Epithelial cell of esophagus (primary cell): ENCODE measurements around the gene PPM1E.
A peak's percentile ranks its signal among the peaks of the same experiment; 100 is the strongest.

Source experiments
- DNase-seq: peaks from one replicate; pipeline ENCODE4 v3.0.0; 2010; ENCODE audit warnings: low read depth
- H3K4me3 ChIP-seq: 2 replicates; pipeline ENCODE4 v1.5.1; 2011; ENCODE audit warnings: mild to moderate bottlenecking, low read length, control low read depth
- TF ChIP-seq, protein P1 (sequence below): IDR thresholded peaks from 2 replicates; pipeline ENCODE4 v1.5.1; 2011; ENCODE audit warnings: low read depth, mild to moderate bottlenecking, low read length, control low read depth, inconsistent platforms; ENCODE audit not compliant: insufficient read depth; ENCODE audit errors: missing control alignments

Gene PPM1E

DNA sequence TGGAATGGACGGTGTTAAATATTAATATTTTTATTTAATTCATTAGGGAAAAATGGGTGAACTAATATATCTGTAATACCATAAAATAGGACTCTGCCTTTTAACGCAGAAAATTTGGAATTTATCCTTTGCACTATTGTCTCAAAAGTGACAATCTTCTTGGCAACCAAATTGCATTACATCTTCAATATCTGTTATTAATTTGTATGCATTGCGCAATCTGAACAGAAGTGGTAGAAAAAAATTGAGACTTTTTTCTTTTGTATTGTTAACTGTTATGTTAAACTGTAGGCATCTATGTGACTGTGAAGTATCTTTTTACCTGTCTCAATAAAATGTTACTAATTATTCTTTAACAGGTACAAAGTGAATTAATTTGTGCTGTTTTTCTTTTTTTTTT is 55.6 kb downstream of the PPM1E start:
- no peak for DNase-seq
- H3K4me3 ChIP-seq, result no peak overlapping the region
- TF ChIP-seq, protein P1, sequence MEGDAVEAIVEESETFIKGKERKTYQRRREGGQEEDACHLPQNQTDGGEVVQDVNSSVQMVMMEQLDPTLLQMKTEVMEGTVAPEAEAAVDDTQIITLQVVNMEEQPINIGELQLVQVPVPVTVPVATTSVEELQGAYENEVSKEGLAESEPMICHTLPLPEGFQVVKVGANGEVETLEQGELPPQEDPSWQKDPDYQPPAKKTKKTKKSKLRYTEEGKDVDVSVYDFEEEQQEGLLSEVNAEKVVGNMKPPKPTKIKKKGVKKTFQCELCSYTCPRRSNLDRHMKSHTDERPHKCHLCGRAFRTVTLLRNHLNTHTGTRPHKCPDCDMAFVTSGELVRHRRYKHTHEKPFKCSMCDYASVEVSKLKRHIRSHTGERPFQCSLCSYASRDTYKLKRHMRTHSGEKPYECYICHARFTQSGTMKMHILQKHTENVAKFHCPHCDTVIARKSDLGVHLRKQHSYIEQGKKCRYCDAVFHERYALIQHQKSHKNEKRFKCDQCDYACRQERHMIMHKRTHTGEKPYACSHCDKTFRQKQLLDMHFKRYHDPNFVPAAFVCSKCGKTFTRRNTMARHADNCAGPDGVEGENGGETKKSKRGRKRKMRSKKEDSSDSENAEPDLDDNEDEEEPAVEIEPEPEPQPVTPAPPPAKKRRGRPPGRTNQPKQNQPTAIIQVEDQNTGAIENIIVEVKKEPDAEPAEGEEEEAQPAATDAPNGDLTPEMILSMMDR, result no peak

GRCh38 chr17:58813712-58814111 is 58.1 kb downstream of the PPM1E start:
- TF ChIP-seq, protein P1, result no peak
- no peak overlapping the region for H3K4me3 ChIP-seq
- no peak for DNase-seq

- TF ChIP-seq, protein P1, result no peak
- no peak for DNase-seq
- H3K4me3 ChIP-seq, result no peak overlapping the region
Measured at GRCh38 chr17:58818654-58819053, 63.0 kb downstream of the PPM1E start.

DNA sequence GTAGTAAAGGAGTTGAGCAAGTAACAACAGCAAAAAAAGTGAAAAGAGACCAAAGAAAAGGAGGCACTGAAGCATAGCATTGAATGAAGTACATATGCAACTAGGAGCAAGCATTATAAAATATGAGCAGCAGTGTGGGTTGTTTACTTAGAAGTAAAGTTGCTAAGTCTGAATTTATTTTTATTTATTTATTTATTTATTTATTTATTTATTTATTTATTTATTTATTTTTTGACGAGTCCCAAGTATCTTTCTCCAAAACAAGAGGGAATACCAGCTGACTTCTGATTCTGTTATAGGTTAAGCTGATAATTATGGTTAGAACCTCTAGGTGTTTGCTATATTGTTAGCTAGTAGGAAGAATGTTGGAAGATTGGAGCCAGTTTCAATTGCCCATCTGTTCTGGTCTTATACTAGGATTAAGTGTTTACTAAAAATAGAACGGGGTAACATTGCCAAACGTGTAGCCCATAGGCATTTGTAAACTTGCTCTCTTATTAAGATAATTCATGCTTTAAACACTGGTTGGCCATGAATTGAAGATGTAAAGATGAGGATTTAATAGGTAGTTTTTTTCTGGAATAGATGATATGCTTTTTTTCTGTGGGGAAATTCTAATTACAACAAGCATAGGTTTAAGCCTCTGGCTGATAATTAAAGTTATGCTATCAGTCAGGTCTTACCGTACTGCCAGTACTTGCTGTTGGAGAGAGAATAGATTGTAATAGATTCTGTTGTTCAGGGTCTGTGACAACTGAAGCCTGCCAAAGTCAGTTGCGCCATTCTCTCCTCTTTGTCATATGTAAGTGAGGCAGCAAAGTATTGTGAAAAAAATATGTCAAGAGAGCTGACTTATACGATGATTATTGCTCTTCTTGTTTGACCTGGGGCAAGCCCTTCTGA is 66.7 kb downstream of the PPM1E start:
- DNase-seq, result peak; percentile 68
- TF ChIP-seq, protein P1, result no peak
- H3K4me3 ChIP-seq, result no peak overlapping the region

DNA sequence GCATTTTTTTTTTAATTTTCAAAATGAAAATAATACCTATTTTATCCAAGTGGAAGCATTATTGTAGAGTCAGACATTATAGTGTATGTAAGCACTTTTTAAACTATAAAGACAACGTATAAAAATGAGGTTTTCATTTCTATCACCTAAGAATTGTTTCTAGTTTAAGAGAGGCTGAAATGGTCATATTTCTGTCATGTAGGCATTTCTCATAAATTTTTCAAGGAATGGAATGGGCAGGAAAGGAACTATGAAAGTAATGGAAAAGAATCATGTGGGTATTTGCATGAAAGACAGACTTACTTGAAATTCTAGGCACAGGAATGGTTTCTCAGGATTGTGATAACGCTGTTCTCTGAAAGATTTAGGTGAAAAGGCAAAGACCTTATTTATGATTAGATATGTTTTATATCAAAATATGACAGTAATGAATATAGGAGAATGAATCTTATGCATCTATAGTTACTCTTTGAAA is 67.4 kb downstream of the PPM1E start:
- no peak for DNase-seq
- TF ChIP-seq, protein P1, result no peak

DNA sequence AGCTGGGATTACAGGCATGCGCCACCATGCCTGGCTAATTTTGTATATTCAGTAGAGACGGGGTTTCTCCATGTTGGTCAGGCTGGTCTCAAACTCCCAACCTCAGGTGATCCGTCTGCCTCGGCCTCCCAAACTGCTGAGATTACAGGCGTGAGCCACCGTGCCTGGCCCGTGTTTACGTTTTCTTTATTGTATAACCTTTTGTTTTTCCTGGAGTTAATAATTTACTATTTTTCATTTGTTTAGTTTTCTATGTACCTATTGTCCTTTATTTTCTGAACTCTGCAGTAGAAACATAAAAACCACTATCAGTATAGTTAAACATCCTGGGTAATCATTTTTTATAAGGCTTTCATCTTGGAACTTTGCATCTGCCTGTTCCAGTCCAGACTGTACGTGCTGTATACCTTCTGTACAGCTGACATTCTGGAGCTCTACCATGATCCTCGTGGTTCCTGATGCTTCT is 73.6 kb downstream of the PPM1E start:
- no peak for DNase-seq
- TF ChIP-seq, protein P1, result no peak
- no peak overlapping the region for H3K4me3 ChIP-seq

More for the DNA sequence above, 67.4 kb downstream of the PPM1E start:
- no peak overlapping the region for H3K4me3 ChIP-seq
